ENCODE measurements around the gene SLC12A7.
"Not testable (repeated sequence)": the region's sequence is repeated elsewhere in the genome, so short reads cannot be mapped to it uniquely, and the experiment has no call there.

Gene SLC12A7

DNA sequence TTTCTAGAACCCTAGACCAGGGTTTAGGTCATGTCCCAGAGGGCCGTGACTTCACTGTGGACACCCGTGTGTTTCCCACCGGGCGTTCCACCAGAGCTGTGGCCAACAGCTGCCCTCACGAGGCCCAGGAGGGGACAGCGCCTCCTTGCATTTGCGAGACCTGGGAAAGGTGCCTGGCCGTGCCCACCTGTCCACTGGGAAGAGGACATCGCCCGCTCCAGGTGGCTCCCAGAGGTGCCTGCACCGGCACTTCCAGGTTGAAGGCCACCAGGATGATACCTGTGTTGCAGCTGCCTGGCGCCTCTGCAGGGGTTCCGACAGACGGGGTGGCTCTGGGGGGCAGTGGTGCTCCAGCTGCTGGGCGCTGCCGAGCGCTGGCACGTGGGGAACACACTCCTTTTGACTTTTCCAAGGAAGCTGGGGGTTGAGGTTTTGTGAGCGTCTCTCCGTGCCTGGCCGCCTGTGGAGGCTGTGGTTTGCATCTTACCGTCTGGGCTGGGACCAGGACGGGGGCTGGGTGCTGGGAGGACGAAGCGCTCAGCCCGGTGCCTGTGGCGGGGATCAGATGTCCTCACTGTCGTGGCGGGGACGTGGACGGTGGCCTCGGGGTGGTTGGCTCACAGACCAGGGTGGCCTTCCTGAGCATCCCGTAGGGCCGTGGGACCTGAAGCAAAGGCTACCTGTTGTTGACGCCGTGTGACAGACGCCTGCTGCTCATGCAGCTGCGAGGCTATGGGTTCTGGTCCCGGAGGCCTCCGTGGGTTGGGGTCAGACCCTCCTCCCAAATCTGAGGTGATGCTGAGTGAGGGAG is 84.0 kb downstream of the SLC12A7 start:
- H3K4me3 ChIP-seq (ENCODE audit: low read depth, low read length) = no peak overlapping the region
- CTCF ChIA-PET = no interaction called here
- POLR2A ChIA-PET = no interaction called here
- TF ChIP-seq, protein P1, sequence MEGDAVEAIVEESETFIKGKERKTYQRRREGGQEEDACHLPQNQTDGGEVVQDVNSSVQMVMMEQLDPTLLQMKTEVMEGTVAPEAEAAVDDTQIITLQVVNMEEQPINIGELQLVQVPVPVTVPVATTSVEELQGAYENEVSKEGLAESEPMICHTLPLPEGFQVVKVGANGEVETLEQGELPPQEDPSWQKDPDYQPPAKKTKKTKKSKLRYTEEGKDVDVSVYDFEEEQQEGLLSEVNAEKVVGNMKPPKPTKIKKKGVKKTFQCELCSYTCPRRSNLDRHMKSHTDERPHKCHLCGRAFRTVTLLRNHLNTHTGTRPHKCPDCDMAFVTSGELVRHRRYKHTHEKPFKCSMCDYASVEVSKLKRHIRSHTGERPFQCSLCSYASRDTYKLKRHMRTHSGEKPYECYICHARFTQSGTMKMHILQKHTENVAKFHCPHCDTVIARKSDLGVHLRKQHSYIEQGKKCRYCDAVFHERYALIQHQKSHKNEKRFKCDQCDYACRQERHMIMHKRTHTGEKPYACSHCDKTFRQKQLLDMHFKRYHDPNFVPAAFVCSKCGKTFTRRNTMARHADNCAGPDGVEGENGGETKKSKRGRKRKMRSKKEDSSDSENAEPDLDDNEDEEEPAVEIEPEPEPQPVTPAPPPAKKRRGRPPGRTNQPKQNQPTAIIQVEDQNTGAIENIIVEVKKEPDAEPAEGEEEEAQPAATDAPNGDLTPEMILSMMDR (IDR thresholded peaks at IDR 0.05; ENCODE audit: insufficient read depth, low read length, missing control alignments) = no peak
- DNase-seq (ENCODE audit: low read depth, low spot score) = no peak

DNA sequence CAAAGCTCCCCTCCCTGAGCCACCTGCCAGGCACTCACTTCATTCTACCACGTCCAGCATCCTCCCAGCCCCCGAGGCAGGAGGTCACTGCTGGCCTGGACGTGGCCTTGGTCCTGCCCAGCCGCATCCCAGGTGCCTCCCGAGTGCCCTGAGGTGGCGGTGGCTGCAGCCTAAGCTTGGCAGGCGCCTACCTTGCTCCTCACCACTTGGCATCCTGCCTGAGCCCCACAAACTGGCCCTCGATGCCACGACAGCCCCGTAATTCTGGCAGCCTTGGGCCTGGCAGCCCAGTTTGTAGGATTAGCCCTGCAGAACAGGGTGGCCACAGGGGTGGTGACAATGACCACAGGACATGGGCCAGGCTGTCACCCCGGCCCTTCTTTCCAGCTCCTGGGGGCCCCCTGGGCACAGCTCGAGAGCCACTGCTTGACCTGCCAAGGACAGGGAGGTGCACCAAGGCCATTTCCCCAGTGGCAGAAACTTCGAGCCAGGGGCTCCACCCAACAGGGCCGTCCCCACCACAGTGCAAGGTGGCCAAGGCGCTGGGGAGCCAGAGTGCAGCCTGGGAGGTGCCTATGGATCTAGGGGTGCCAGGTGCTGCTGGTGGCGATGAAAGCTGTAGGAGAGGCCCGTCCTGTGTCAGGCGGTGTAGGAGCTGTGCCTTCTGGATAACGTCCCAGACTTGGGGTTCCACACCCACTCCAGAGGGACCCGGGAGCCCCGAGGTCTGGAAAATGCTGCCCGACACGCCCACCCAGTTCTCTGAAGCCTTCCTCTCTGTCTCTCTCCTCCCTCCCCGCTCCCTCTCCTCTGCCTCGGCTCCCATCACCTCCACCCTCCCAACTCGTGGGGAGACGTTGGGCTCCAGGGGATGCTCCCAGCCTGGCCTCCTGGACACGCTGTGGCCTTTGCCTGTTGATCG is 84.9 kb downstream of the SLC12A7 start:
- CTCF ChIA-PET = no interaction called here
- TF ChIP-seq, protein P1 (IDR thresholded peaks at IDR 0.05; ENCODE audit: insufficient read depth, low read length, missing control alignments) = no peak
- DNase-seq (ENCODE audit: low read depth, low spot score) = no peak

DNA sequence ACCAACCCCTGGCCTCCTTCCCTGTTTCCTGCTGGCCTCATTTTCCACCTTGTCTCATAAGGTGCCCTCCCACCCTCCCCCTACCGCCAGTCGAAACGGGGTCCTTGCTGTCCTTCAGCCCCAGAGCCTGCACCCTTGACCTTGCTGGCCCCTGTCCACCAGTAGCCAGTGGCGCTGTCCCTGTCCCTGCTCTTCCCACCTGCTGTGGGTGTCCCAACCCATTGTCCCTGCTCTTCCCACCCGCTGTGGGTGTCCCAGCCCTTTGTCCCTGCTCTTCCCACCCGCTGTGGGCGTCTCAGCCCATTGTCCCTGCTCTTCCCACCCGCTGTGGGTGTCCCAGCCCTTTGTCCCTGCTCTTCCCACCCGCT is 89.9 kb downstream of the SLC12A7 start:
- H3K4me3 ChIP-seq (ENCODE audit: low read depth, low read length); DNase-seq (ENCODE audit: low read depth, low spot score); CTCF ChIA-PET; POLR2A ChIA-PET: not testable (repeated sequence)

More for the DNA sequence above, 84.9 kb downstream of the SLC12A7 start:
- POLR2A ChIA-PET = no interaction called here
- no peak overlapping the region for H3K4me3 ChIP-seq (ENCODE audit: low read depth, low read length)

DNA sequence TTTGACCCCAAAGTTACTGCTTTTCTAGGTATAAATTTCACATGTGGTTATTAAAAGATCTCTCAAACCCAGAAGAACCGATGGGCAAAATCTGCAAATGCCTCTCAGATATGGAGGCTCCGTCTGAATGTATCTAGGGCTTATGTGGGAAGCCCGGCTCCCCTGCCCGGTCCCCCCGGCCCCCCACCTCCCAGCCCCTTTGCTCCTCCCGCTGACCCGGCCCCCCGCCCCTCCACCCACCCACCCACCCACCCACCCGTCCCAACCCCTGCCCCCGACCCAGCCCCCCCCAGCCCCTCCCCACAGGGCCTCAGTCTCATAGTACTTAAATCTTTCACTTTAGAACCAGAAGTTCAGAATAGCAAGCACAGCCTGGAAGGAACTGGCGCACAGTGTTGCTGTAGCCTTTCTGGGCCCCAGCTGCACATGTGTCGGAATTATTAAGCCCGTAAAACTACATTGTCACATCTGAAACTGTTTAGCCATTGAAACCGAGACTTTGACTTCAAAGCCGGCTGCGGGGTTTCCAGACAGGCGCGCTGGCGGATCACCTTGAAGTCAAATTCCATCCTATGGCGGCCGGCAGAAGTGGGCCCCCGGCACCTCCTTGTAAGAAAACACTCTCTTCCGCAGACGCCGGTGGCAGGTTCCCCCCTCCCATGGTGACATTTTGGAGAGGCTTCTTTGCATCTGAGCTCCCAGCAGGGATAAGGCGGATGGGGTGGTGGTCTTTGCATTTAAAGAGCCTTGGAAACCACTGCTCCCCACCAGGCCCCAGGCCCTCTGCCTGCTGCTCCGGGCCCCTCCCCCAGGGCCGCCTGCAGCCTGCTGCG is 90.5 kb downstream of the SLC12A7 start:
- TF ChIP-seq, protein P1 (IDR thresholded peaks at IDR 0.05; ENCODE audit: insufficient read depth, low read length, missing control alignments) = no peak
- ChIA-PET CTCF (no interaction called here), POLR2A (no interaction called here)
- H3K4me3 ChIP-seq (ENCODE audit: low read depth, low read length) = no peak overlapping the region
- no peak for DNase-seq (ENCODE audit: low read depth, low spot score)

DNA sequence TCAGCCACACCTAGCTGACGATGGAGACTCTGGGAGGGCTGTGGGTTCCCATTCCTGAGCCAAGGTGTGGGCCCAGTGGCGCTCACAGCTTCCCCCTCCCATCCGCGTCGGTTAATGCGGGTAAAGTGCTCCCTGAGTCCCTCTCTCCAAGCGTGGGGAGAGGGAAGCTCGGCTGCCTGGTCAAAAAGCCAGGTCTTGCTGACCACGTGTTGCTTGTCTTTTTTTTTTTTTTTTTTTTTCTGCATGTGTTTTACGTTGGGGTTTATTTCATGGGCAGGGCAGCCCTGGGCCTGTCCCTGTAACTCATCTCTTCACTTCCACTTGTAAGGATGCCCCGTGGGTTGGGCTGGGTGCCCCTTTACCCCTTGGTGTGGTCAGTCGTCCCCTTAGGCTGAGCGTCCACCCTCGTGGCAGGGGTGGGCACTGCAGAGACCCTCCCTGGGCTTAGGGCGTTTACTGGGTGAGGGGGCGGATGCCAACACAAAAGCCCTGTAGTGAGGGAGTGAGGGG is 91.4 kb downstream of the SLC12A7 start:
- H3K4me3 ChIP-seq (ENCODE audit: low read depth, low read length) = no peak overlapping the region
- TF ChIP-seq, protein P1 (IDR thresholded peaks at IDR 0.05; ENCODE audit: insufficient read depth, low read length, missing control alignments) = no peak
- DNase-seq (ENCODE audit: low read depth, low spot score) = no peak
- POLR2A ChIA-PET = no interaction called here
- CTCF ChIA-PET = interaction anchor here (1.2 kb wide), 1 partner anchor 11 kb away, joined by 3 read pairs; no protein-coding TSS in a partner anchor
